B cell (primary cell): Measurements from ENCODE around the gene CXCL16. TPM values are rescaled to one million over a fixed set of nuclear protein-coding genes. Genes with fewer than 3 reads are reported as not detected.

ENCODE experiments used
- ATAC-seq: fragments of 200-7000 bp; cut with Tn5 transposase; one replicate; pipeline ENCODE4 v1.10.0; 2021; ENCODE audit warnings: low read depth, mild to moderate bottlenecking, moderate number of reproducible peaks, moderate library complexity
- CTCF ChIA-PET: fragments of 350-600 bp; sonication (Branson Sonifier 250); formaldehyde crosslinking; loops from one replicate; lab custom pipeline; 2021; ENCODE audit warnings: antibody characterized with exemption, inconsistent platforms; lab: Charles Lee
- POLR2A ChIA-PET: fragments of 350-600 bp; sonication (Branson Sonifier 250); formaldehyde crosslinking; loops from one replicate; lab custom pipeline; 2021; ENCODE audit warnings: antibody characterized with exemption; lab: Charles Lee
- DNase-seq: peaks from one replicate; pipeline ENCODE4 v3.0.0; 2013
- H2AFZ ChIP-seq: 2 replicates; pipeline ENCODE4 v1.6.1; 2012; ENCODE audit warnings: mild to moderate bottlenecking, low read depth, low read length; ENCODE audit not compliant: insufficient read depth, poor library complexity, severe bottlenecking
- H3K27ac ChIP-seq, 2 donors: 1 replicate in 1 of 2; 2 replicates in 1 of 2; pipeline ENCODE4 v1.5.1; 2012 to 2013; ENCODE audit warnings: low read length in 2 of 2, mild to moderate bottlenecking in 2 of 2, moderate library complexity in 1 of 2
- H3K27me3 ChIP-seq, 4 experiments: fragments of 200-600 bp in 1 of 4; sonication (generic) in 1 of 4; replicated peaks in 1 of 4; 1 replicate in 2 of 4; 2 replicates in 2 of 4; pipeline versions ENCODE4 v1.6.1 to v1.7.0; 2013 to 2016; ENCODE audit warnings: low read length in 3 of 4, mild to moderate bottlenecking in 2 of 4, mixed read lengths in 1 of 4, moderate library complexity in 1 of 4; ENCODE audit not compliant: insufficient read depth in 4 of 4, control insufficient read depth in 3 of 4; ENCODE audit errors: control extremely low read depth in 1 of 4
- H3K36me3 ChIP-seq, 2 experiments: replicated peaks in 1 of 2; 1 replicate in 1 of 2; 2 replicates in 1 of 2; pipeline versions ENCODE4 v1.6.1 to v1.7.1; 2013; ENCODE audit warnings: low read length in 1 of 2; ENCODE audit not compliant: insufficient read depth in 2 of 2, control insufficient read depth in 1 of 2; ENCODE audit errors: control extremely low read depth in 1 of 2, extremely low read depth in 1 of 2
- H3K4me1 ChIP-seq, 2 donors: fragments of 200-600 bp in 1 of 2; sonication (generic) in 1 of 2; 1 replicate in 1 of 2; 2 replicates in 1 of 2; pipeline versions ENCODE4 v1.5.1 to v1.6.1; 2013 to 2017; ENCODE audit warnings: low read length in 2 of 2; ENCODE audit not compliant: control insufficient read depth in 2 of 2, insufficient read depth in 2 of 2
- H3K4me2 ChIP-seq: replicated peaks from 2 replicates; pipeline ENCODE3; 2012; ENCODE audit warnings: mild to moderate bottlenecking, low read depth, low read length; ENCODE audit not compliant: poor library complexity, severe bottlenecking
- H3K4me3 ChIP-seq, 5 experiments: fragments of 200-600 bp in 1 of 5; sonication (generic) in 1 of 5; 1 replicate in 3 of 5; 2 replicates in 2 of 5; pipeline versions ENCODE4 v1.5.1 to v1.7.0; 2011 to 2016; ENCODE audit warnings: low read length in 4 of 5, mild to moderate bottlenecking in 4 of 5, low read depth in 2 of 5, control low read depth in 1 of 5, moderate library complexity in 1 of 5; ENCODE audit not compliant: insufficient read depth in 1 of 5; ENCODE audit errors: control extremely low read depth in 1 of 5, extremely low read depth in 1 of 5
- H3K79me2 ChIP-seq: fragments of 200-600 bp; sonication (generic); one replicate; pipeline ENCODE4 v1.6.0; 2016; ENCODE audit warnings: low read length; ENCODE audit not compliant: control insufficient read depth, insufficient read depth
- H3K9ac ChIP-seq: fragments of 200-600 bp; sonication (generic); 2 replicates; pipeline ENCODE4 v1.6.1; 2017; ENCODE audit warnings: mild to moderate bottlenecking, low read length, moderate library complexity
- H3K9me3 ChIP-seq, 3 donors: one replicate each; pipeline versions ENCODE4 v1.6.1 to v1.7.1; 2013; ENCODE audit warnings: low read length in 2 of 3; ENCODE audit not compliant: control insufficient read depth in 2 of 3, insufficient read depth in 1 of 3; ENCODE audit errors: control extremely low read depth in 1 of 3
- H4K20me1 ChIP-seq: 2 replicates; pipeline ENCODE4 v1.6.0; 2012; ENCODE audit warnings: mild to moderate bottlenecking, low read length; ENCODE audit not compliant: insufficient read depth, control insufficient read depth, poor library complexity, severe bottlenecking
- H3K27ac Mint-ChIP-seq: one replicate; pipeline ENCODE4 v1.8.0; 2021; ENCODE audit warnings: mixed read lengths
- H3K27me3 Mint-ChIP-seq: one replicate; pipeline ENCODE4 v1.8.0; 2021; ENCODE audit warnings: mixed read lengths
- H3K4me1 Mint-ChIP-seq: one replicate; pipeline ENCODE4 v1.8.0; 2021; ENCODE audit warnings: mixed read lengths
- H3K4me3 Mint-ChIP-seq: one replicate; pipeline ENCODE4 v1.8.0; 2021; ENCODE audit warnings: mixed read lengths
- H3K9me3 Mint-ChIP-seq: one replicate; pipeline ENCODE4 v1.8.0; 2022; ENCODE audit warnings: mixed read lengths; ENCODE audit not compliant: insufficient read depth
- CTCF ChIP-seq: fragments of 200-600 bp; IDR thresholded peaks from one replicate; pipeline ENCODE4 v1.8.0; 2022; ENCODE audit warnings: antibody characterized with exemption, mild to moderate bottlenecking
- EZH2 ChIP-seq: IDR thresholded peaks from 2 replicates; pipeline ENCODE4 v1.6.1; 2012; ENCODE audit warnings: borderline replicate concordance, low read depth, mild to moderate bottlenecking, moderate library complexity, low read length; ENCODE audit not compliant: insufficient read depth, poor library complexity, severe bottlenecking
- WGBS: methylation state at CpG from one replicate; pipeline ENCODE4 v1.1.5; 2013; ENCODE audit warnings: missing lambda C conversion rate; ENCODE audit not compliant: insufficient coverage; 5-methylcytosine and 5-hydroxymethylcytosine counted together
- intact Hi-C: fragments of 100-400 bp; cut with micrococcal nuclease; formaldehyde crosslinking; loops from one replicate; pipeline ENCODE4 v1.10.0; 2022
- polyA plus RNA-seq: library from polyadenylated mRNA; depleted of rRNA; stranded (reverse); fragments of >200 nt; gene quantifications from 2 replicates; pipeline ENCODE4 v1.2.3, GENCODE V29; 2012
- total RNA-seq, 2 donors: library from RNA; stranded (reverse); fragments of 120-200 nt in 1 of 2; gene quantifications; 1 replicate in 1 of 2; 2 replicates in 1 of 2; pipeline versions ENCODE4 v1.2.3 to v1.2.4, GENCODE V29; 2013 to 2022

CXCL16 gene
- total and polyA plus RNA-seq, 2 donors (not counting 1 experiment from before 2014, with no cell fraction given) = 10.9 to 22.0 TPM

- CTCF ChIA-PET = interaction anchor here (0.6 to 2.4 kb wide), 6 partner anchors 22 to 191 kb away, joined by 3 to 9 read pairs (median 4); partner anchors contain the start of gene CHRNE
- peak overlapping the region; percentile 96 for H3K4me2 ChIP-seq
- H3K79me2 ChIP-seq = peaks cover 31% of the 10 kb centered on the region
- H3K4me3 Mint-ChIP-seq = peak overlapping the region; percentile 86
- TF ChIP-seq CTCF (no peak), EZH2 (no peak)
- intact Hi-C loops = loop anchor here (2.0 kb wide), 1 partner anchor 27 kb away; the partner anchor contains the start of genes CXCL16 and ZMYND15
- peaks cover 34 to 45% of the 10 kb centered on the region in 2 donors for H3K4me1 ChIP-seq
- POLR2A ChIA-PET = interaction anchor here (0.5 to 1.9 kb wide), 2 partner anchors 19 to 166 kb away, joined by 6 to 11 read pairs; partner anchors contain the start of gene MED11
- peak overlapping the region; percentile 88 for H3K27ac Mint-ChIP-seq
- H3K9me3 ChIP-seq = no peaks in the 10 kb centered on the region
- no peaks in the 10 kb centered on the region for H4K20me1 ChIP-seq
- H3K27me3 Mint-ChIP-seq = no peaks in the 10 kb centered on the region
- peak overlapping the region; percentile 60 to 74 for H3K27ac ChIP-seq
- peaks cover 44% of the 10 kb centered on the region for H3K4me1 Mint-ChIP-seq
- peak overlapping the region; percentile 86 for H3K9ac ChIP-seq
- WGBS = 4% methylated on average over 3 of the region's 6 CpGs
- DNase-seq (peak; percentile 63), ATAC-seq (no peak)
- no peaks in the 10 kb centered on the region for H3K27me3 ChIP-seq
- H3K4me3 ChIP-seq = peak overlapping the region; percentile 65 to 90 (median 75)
- H3K9me3 Mint-ChIP-seq = no peaks in the 10 kb centered on the region
- H2AFZ ChIP-seq = peak overlapping the region; percentile 84
- H3K36me3 ChIP-seq = peaks cover 3 to 5% of the 10 kb centered on the region in 2 experiments
These were observed 28.0 kb downstream of the CXCL16 start for GRCh38 chr17:4711661-4712181.
